OCI-LY3 (cell line): ENCODE measurements around the gene RTP2.

Experiments used
- EZH2phosphoT487 ChIP-seq: fragments of 200-600 bp; shearing (Covaris generic); IDR thresholded peaks from 2 replicates; pipeline ENCODE4 v1.6.1; 2018; ENCODE audit warnings: antibody characterized with exemption, mixed run types, low read depth
- TF ChIP-seq, protein P1 (sequence below): fragments of 200-600, 300-600 bp; sonication (generic); IDR thresholded peaks from 2 replicates; pipeline ENCODE4 v1.5.1; 2014; ENCODE audit warnings: antibody characterized with exemption, low read length, low read depth

DNA sequence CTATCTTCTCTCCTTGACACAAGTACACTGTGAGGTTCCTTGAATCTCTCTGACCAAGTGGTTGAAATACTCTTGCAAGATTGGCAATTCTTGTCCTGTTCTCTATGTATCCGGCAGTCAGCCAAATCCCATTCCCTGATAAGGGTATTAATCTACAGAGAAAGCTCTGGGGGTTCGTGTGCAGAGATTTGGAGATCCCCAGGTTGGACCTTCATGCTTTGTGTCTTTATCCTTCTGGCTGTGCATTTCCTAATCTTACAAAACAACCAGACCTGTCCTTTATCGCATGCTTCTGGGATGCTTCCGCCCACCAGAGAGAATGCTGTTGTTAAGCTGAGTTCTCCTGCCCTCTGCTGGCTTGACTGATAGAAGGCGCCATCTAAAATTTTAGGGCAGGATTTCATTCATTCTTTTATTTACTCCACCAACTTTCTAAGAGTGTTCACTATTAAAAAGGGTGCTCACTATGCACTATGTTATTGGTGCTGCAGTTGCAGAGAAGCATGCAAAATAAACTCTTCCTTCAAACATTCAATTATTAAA lies 23.6 kb downstream of the RTP2 start:
- TF ChIP-seq, protein P1, sequence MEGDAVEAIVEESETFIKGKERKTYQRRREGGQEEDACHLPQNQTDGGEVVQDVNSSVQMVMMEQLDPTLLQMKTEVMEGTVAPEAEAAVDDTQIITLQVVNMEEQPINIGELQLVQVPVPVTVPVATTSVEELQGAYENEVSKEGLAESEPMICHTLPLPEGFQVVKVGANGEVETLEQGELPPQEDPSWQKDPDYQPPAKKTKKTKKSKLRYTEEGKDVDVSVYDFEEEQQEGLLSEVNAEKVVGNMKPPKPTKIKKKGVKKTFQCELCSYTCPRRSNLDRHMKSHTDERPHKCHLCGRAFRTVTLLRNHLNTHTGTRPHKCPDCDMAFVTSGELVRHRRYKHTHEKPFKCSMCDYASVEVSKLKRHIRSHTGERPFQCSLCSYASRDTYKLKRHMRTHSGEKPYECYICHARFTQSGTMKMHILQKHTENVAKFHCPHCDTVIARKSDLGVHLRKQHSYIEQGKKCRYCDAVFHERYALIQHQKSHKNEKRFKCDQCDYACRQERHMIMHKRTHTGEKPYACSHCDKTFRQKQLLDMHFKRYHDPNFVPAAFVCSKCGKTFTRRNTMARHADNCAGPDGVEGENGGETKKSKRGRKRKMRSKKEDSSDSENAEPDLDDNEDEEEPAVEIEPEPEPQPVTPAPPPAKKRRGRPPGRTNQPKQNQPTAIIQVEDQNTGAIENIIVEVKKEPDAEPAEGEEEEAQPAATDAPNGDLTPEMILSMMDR: peak; percentile 92
- no peak for TF ChIP-seq EZH2phosphoT487
